Activated CD8-positive, alpha-beta memory T cell treated with anti-CD3 and anti-CD28 coated beads, Interleukin-2, amount 50 U/mL, for 48 hours (primary cell): ENCODE results near the gene CATSPER3.

Experiments
- DNase-seq: peaks from one replicate; pipeline ENCODE4 v3.0.0-alpha.2; 2020

CATSPER3 gene

DNA sequence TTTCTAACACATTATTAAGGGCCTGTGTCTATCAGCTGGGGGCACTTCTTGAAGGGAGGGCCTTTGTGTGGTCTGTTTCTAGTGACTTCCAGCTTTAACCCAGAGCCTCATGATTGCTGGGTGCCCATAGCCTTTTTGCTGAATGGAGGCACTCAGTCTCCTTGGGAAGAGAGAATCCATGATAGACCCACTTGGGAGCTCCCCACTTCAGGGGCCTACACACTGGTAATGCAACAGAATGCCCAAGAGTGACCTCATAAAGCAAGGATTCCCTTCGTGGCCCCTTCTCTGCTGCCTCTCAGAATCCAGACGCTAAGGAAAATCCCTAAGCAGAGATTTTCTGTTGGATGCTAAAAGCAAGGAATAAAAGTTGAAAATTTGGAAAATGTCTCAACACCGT is at the start of gene CATSPER3:
Gene CATSPER3, plus strand, starts transcription at position 301 of the 400 bp plus-strand sequence. Its CDS starts 85 bp downstream, at position 386.
- DNase-seq = no peak

DNA sequence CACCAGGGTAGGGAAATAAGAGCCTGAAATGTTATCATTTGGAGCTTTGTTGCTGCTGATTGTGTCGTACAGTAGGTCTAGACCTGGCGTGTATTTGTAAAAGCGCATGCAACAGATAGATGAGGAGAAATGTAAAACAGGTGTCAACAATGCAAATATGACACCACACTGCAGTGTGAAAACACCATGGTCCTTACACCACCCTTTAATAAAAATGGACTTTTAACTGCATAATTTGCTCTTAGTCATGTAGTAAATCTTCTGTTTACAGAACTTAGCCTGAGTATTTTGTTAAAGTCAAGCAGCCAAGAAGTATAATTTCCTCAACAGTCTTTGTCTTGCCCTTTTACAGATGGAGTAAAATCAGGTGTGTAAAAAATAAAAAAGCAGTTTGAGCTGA is 48.8 kb upstream of the CATSPER3 start:
- DNase-seq = no peak

GRCh38 chr5:134920848-134921575 is 46.7 kb upstream of the CATSPER3 start:
- DNase-seq = no peak

DNA sequence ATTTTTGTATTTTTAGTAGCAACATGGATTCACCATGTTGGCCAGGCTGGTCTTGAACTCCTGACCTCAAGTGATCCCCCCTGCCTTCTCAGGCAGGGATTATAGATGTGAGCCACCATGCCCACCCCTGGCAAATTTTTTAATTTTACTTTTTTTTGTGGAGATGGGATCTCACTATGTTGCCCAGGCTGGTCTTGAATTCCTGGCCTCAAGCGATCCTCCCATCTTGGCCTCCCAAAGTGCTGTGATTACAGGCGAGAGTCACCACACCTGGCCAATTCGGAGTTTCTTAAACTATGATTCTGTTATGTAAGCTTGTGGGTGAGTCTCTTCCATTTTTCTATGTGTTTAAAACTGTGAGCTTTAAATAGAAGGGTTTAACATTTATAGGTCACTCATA is 35.2 kb upstream of the CATSPER3 start:
- DNase-seq = no peak

DNA sequence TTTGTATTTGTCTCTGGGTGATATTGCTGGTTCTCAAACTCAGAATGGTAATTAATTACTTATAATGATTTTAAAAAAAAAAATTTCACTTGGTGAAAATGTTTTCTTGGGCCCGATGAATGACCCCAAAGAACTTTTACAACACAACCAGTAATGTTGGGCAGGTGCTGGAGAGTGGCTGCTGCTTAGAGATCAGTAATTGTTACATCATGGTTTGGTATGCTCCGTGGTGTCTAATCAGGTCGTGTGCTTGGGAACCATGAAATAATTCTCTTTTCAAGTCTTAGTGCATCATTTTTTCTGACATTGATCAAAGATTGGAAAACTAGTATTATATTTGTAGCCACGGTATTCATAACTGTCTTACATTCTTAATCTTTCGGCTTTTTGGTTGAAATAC is 33.5 kb upstream of the CATSPER3 start:
- no peak for DNase-seq

DNA sequence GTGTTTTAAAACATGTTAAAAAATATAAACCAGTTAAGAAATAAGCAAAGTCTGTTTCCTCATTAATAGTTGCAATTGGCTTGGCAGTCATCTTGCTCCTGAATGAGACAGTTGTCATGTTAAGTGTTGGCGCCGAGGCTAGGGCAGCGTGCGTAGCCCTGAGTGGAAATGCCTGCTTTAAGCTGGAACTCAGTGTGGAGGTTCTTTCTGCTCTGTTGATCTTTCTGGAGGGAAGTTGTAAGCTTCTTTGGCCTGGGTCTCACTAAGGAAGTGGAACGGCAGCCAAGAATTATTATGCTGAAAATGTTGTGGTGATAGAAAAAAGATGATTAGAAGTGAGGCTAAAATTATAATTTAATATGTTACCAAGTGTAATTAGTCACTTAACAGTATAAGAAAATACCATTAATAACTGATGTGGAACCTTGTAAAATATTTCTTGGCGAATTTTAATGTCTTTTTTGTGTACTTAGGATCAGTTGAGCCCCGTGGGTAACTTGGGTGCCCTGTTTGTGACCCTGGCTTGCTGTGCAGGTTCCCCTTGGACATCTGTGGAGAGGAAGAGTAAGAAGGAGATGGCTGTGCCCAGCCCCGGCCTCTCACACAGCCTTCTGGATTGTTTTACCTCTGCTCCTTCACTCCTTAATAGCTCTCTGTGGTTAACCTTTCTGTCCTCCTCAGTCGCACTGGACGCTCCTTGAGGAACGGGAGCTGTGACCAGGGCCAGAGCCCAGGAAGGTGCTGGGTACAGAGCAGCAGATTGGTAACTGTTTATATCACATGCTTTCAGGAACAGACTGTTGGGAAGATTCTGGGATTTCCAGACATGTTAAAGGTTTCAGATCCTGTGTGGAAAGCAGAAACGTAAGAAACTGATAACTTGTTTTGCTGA is 31.8 kb upstream of the CATSPER3 start:
- DNase-seq = no peak

GRCh38 chr5:134937526-134937925 is 30.2 kb upstream of the CATSPER3 start:
- DNase-seq = no peak

GRCh38 chr5:134938030-134938429 is 29.7 kb upstream of the CATSPER3 start:
- DNase-seq = no peak

DNA sequence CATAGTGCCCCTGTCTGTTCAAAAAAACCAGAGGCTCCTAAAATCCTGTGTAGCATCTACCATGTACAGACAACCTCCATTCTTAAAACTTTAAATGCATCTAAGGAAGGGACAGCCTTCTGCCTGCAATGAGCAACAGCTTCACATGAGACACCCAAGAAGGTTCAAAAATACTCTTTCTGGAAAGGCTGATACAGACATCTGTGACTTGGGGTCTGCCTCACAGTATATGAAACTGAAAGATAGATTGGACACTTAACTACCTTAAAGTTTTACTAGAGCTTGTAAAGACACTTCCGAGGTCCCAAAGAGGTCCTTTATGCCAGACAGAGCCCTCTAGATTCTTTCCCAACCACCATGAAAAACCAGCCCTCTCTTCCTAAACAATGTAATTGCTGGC is 28.2 kb upstream of the CATSPER3 start:
- no peak for DNase-seq

GRCh38 chr5:134943547-134943946 is 24.2 kb upstream of the CATSPER3 start:
- no peak for DNase-seq

- DNase-seq = no peak
These were observed 23.1 kb upstream of the CATSPER3 start for GRCh38 chr5:134944630-134945029.

- no peak for DNase-seq
These were observed 22.7 kb upstream of the CATSPER3 start for GRCh38 chr5:134945041-134945440.

DNA sequence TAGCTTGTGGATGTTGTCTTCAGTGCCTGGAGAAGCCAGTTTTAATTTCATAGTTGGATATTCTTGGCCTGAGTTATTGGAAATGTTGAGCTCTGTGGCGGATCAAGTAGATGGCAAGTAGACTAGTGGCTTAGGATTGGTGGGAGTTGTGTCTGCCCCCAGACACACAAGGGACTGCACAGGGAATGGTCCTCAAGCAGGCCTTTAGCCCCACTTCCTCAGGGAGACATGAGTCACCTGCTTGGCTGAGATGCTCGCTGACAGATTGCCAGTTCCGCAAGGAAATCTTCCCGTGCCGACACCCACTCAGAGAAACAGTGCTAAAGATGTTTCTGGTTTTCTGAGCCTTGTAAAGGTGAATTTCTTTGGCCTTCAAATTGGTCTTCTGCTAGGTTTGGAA is 18.8 kb upstream of the CATSPER3 start:
- no peak for DNase-seq

GRCh38 chr5:134949316-134949715 is 18.4 kb upstream of the CATSPER3 start:
- DNase-seq = no peak

GRCh38 chr5:134957920-134958608 is 9.6 kb upstream of the CATSPER3 start:
- no peak for DNase-seq

DNA sequence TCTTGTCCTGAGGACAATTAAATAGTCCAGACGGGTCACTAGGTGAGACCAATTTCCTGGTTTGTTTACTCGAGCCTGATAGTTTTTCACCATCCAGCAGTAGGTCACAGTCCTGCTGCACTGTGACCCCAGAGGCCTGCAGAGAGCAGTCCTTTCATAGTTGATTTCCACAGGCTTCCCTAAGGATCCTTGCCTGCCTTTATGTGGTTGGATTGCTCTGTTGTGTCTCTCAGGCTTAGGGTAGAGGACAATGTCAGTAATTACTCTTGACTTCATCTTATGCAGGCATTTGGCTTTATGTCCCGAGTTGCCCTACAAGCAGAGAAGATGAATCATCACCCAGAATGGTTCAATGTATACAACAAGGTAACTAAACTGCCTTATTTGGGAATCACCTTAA is 9.0 kb upstream of the CATSPER3 start:
- DNase-seq = no peak

DNA sequence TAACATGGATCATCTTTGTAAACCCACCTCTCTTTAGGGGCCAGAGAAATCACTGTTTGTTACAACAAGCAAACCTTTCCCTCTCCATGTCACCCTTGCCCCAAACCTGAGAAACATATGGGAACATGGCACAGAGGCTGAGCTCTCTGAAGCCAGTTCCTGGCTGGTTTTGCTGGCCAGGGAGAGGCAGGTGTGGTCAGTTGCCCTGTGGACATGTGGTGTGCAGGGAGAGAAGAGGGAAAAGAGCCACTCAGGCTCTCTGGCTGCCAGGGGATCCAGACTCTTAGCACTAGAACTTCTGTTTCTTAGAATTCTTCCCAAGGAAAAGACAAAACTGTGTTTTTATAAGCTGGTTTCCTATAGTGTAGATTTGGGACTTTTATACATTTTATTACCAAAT is 4.6 kb upstream of the CATSPER3 start:
- DNase-seq = no peak

DNA sequence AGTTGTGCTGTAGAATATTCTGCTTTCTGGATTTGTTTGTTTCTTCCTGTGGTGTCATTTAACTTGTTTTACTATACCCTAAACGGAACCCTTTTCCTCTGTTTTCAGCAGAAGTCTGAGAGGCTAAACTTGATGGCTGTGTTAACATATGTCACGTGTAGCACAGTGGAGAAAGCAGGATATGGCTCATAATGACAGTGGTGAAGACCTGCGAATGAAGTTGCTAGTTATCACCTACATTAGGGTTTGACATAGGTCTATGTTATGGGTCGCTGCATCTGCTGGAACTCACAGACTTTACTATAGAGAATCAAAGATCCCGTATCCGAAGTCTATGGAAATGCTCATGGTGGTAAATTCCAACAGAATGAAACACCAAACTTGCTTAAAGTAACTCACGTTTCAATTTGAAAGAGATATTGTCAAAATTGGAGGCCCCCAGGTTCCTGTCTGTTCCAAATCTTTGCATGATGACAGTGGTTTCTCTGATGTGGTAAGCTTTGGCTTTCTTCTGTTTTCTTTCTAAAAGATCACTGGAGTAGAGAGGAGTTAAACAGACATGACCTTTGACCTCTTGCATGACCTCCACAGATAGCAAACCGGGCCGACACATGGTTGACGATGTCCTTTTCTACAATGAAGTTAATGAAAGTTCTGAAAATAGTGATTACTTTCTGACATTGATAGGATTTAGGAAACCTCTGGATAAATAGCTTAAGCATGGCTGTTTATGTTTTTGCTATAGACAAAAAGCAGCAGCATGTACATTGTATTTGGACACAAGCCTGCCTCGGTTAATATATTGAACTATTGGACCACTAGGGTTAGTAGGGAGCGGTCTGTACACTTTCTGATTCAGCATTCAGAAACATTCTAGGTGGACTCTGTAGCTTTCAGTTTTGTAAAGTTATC is 3.1 kb upstream of the CATSPER3 start:
- no peak for DNase-seq

DNA sequence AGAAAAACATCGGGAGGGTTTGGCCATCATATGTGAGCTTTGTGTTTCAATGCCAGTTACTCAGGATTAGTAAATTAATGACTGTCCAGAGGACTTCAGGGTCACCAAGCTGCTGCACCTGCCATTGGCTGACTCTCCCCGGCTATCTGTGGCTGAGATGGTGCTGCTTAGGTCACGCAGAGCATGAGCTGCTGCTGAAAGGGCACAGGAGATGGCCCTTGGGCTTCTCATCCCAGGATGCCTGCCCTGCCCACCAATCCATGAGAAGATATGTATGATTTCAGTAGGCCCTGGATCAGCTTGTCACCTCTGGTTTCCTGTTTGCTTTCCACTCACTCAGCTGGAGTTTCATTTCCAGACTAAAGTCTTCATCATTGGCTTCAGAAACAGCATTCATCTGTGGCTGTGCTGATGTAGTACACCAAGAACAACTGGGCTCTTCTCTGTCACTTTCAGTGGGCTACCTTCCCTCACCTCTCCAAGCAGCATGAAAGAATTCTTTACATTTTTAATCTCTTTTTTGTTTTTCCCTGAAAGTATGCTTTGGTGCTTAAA is 2.4 kb upstream of the CATSPER3 start:
- DNase-seq = no peak

- no peak for DNase-seq
These were observed 348 bp downstream of the CATSPER3 start for GRCh38 chr5:134968055-134968454.

DNA sequence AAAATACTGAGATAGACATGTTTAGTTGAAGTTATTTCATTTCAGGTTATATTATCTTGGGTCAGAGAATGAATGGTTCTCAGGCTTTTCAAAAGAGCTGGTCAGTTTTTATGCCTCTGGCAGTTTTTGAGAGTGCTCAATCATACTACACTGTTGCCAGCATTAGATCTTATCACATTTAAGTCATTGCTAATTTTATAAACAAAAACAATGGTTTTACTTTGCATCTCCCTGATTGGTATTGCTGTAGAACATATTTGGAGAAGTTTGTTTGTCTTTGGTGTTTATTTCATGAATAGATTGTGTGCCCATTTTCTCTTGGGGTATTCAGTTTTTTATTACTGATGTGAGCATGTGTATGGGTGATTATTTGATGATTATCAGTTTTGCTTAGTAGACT is 1.5 kb downstream of the CATSPER3 start:
- no peak for DNase-seq

DNA sequence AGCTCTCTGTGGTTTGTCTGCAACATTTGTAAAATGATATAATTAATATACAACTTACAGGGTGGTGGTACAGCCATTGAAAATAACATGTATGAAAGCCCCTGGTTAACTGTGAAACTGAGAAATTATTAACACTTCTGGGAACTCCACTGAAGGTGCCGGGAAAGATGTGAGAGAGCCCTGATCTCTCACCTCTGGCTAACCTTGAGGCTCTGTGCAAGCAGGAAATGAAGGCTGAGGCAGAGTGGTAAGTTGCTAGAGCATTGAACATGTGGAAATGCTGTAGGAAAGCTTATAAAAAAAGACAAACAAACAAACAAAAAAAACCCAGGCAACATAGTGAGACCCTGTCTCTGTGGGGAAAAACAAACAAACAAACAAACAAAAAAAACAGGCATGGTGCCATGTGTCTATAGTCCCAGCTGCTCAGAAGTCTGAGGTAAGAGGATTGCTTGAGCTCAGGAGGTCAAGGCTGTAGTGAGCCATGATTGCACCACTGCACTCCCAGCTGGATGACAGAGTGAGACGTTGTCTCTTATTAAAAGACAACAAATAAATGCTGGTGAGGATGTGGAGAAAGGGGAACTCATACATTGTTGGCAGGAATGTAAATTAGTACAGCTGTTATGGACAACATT is 7.5 kb downstream of the CATSPER3 start:
- DNase-seq = no peak
